Erythroblast (primary cell): ENCODE data around the gene SGIP1.
"Not testable (repeated sequence)": the region's sequence is repeated elsewhere in the genome, so short reads cannot be mapped to it uniquely, and the experiment has no call there.

Experiments used
- DNase-seq, 2 experiments: peaks; one replicate each; lab custom pipeline; 2025; lab: John Stamatoyannopoulos, UW
- GATA1 ChIP-seq: IDR thresholded peaks from 2 replicates; pipeline ENCODE4 v1.6.1; 2011; ENCODE audit warnings: low read depth, mild to moderate bottlenecking, control low read depth, low read length, moderate library complexity
- POLR2A ChIP-seq: IDR thresholded peaks from 2 replicates; pipeline ENCODE4 v1.6.1; 2011; ENCODE audit warnings: mild to moderate bottlenecking, low read length

The SGIP1 gene

DNA sequence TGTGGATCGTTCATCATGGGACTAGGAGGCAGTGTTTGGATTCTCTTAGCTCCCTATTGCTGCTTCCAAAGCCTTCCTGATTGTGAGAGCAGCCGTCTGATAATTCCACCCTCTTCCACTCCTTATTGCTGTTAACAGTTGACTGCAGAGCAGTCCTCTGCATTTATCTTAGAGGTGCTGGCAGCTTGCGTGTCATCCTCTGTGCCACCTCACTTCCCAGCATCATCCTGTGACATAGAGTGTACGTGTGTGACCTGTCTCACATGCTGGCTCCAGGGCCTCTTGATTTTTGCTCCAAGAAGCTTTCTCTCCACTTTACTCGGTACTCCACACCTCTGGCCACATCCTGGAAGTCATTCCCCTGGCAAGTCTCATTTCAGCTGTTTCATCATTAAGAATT is 165.3 kb downstream of the SGIP1 start:
- TF ChIP-seq GATA1 (no peak), POLR2A (no peak)
- no peak for DNase-seq

DNA sequence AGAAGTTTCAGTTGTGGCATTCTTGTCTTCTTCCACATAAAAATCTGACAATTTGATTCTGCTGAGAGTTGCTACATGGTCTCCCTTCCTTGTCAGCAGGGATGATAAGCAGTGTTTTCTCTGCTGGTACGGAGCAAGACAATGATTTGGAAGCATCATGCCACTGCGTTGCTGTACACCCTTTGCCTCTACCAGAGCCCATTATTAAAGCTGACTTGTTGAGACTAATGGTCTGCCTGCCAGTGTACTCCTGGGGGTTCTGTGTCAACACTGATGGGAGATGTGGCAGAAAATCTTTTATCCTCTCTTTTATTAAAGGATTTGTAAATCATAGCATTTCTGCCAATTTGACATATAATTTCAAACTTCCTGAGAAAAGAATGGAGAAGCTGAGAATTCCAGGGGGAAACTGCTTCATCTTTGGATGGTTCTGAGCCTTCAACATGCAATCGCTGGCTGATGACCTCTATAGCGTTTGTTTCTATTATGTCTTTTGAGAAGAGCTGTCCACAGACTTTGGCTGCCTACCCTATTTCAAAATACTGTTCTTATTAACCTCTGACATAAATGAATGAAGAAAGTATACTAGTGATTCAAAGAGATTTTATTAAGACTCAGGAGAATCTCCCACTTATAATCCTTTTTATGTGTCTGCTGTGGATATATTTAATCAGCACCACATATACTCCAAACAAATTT is 170.4 kb downstream of the SGIP1 start:
- DNase-seq = no peak
- TF ChIP-seq POLR2A (no peak), GATA1 (no peak)

DNA sequence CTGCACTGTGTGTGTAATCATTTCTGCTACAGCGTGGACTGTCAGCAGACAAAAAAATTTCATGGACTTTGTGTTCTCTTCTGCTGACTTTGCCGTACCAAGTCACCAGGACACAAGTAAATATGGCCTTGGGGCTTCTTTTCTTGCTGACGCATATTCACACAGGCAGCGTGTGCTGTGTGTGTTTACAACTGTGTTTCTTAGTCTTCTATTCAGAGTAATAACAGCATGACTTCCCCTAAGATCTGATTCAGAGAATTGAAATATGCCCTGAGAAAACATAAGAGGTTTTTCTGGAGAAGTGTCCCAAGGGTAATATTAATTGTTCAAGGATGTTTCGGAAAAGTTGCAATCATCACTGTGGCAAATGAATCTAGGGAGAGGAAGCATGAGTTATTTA is 171.2 kb downstream of the SGIP1 start:
- TF ChIP-seq GATA1 = no peak
- no peak for TF ChIP-seq POLR2A
- DNase-seq = no peak

DNA sequence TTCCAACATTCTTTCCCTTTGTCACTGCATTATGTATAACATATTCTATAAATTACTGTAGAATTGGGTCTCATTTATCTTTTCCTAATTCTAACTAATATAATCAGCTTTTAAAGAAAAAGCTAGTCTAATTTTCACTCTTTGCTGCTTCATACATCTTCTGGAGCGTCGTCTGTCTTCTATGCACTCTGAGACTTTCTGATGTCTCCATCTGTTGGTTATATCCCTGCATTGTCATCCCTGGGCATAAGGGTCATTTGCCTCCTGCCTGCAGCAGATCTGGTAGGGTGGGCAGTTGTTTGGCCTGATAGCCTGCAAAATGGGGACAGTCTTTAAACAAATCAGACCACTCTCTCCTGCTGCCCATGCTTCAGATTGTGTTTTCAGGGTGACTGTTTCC is 177.5 kb downstream of the SGIP1 start:
- DNase-seq = no peak
- TF ChIP-seq GATA1 = no peak
- TF ChIP-seq POLR2A = no peak

DNA sequence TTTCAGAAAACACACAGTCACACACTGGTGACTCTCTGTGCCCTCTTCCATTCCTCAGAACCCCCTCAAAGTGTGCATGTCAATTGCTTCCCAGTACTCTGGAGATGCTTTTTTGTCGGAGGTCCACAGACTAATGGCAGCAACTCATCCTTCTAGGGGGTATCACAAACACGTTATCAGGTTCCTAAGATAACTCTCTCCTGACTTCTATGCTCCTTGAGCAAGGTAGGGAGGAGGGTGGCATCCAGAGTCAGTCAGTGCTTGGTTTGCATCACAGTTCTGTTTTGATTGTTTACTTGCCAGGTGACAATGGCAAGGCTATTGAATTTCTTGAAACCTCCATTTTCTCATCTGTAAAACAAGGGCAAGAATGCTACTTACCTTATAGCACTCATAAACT is 178.9 kb downstream of the SGIP1 start:
- no peak for DNase-seq
- TF ChIP-seq GATA1 (no peak), POLR2A (no peak)

DNA sequence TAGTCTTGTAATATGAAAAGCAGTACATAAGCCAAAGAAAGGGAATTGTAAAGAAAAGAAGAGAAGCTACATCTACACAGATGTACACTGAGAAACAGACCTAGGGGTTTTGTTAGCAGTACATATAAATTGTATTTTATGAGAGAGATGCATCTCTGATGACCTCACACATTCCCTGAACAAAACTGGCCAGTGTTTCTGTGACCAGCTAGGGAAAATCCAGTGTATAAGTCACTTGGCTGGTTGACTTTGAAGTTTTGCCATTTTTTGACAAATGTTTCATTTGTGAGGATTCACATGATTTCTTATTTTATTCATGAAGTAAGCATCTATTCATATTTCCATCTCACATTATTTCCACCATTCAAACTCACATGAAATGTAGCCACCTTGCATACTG is 190.0 kb downstream of the SGIP1 start:
- no peak for DNase-seq
- TF ChIP-seq GATA1 (no peak), POLR2A (no peak)

DNA sequence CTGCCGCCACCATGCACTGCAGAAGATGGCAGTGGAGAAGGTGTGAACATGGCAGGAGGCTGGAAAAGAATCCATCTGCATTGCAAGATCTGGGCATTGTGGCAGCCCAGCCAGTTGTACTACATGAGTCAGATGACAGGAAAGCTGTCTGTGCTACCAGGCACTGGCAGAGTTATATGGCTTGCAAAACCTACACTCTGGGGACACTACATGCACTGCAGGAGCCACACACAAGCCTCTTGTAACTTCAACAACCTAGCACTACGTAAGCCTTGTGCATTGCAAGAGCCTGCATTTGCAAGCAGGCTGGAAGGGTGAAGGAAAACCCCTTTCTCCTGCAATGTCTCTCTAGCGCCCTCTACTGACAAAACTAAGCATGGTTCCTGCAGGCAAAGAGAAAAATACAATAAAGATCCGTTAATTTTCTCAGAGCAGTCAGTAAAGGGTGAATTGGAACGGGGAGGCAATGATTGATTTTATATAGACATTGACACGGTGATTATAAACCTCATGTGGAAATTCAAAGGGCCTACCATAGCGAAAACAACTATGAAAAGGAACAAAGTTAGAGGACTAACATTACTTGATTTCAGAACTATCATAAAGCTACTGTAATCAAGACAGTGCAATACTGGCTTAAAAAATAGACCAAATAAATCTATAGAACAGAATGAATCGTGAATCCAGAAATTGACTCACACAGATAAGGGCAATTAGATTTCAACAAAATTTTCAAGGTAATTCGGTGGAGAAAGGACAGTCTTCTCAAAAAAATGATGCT is 192.1 kb downstream of the SGIP1 start:
- no peak for TF ChIP-seq GATA1
- DNase-seq = peak; percentile 69 to 81

DNA sequence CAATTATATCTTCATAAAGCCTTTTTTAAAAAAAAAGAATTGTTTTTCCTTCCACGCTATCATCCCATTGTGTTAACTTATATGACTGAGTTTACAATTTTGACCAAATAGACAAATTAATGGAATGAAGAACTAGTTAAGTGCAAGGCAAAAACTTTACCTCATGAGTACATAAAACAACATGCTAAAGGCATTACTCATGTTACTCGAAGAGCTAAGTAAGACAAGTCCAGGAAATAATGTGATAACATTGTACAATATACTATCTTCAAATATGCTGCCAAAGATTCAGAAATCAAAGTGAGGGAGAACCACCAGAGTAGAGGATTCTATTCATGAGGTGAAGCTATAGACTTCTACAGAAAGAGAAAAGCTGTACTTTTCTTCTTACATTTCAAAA is 194.1 kb downstream of the SGIP1 start:
- TF ChIP-seq POLR2A = no peak
- no peak for TF ChIP-seq GATA1

DNA sequence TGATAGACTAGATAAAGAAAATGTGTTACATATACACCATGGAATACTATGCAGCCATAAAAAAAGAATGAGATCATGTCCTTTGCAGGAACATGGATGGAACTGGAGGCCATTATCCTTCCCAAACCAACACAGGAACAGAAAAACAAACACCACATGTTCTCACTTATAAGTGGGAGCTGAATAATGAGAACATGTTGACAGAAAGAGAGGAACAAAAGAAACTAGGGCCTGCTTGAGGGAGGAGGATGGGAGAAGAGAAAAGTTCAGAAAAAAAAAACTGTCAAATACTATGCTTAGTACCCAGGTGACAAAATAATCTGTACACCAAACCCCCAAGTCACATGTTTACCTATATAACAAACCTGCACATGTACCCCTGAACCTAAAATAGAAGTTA is 194.8 kb downstream of the SGIP1 start:
- not testable (repeated sequence) for DNase-seq

More for the DNA sequence above, 194.1 kb downstream of the SGIP1 start:
- DNase-seq = no peak

DNA sequence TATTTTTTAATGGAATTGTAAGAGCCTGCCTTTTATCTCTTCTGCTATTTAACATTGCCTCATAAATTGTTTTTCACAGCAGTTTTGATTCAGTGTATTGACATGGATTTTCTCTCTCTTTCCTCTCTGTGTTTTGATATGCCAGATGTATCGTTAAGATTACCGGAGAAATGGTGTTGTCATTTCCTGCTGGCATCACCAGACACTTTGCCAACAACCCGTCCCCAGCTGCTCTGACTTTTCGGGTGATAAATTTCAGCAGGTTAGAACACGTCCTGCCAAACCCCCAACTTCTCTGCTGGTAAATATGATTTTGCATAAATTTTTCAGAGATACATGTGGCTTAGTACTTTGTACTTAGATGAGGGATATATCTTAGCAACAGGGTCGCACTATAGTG is 195.2 kb downstream of the SGIP1 start:
- TF ChIP-seq POLR2A (no peak), GATA1 (no peak)
- peak; percentile 49 to 65 for DNase-seq

DNA sequence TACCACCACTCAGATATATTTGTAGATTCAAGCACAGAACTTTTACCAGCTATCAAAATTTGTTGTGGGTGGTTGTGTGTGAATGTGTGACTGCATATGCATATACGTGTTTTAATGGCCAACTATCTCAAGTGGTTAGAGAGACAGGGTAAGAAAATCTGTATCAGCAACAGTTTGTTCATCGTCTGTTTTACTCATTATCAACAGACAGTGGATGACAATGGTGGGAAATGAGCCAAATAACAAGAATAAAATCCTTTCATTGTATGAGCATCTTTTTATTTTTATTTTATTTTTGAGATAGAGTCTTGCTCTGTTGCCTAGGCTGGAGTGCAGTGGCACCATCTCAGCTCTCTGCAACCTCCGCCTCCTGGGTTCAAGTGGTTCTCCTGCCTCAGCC is 195.6 kb downstream of the SGIP1 start:
- no peak for DNase-seq
- TF ChIP-seq POLR2A (no peak), GATA1 (no peak)

DNA sequence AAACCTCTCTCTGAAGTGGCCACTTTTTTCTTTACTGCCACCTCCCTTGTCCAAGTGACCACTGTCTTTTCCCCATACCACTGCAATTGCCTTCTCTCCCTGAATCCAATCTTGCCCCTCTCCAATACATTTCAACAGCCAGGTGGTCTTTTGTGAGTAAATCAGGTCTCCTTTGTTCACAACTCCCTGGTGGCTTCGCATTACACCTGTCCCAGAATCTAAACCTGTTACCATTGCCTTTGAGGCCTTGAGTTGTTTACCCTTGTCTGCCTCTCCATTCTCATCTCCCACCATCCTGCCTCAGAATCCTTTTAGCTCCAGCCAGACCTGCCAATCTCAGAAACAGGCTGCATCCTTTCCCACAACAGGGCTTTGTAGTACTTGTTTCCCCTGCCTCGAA is 196.5 kb downstream of the SGIP1 start:
- DNase-seq = no peak
- TF ChIP-seq POLR2A (no peak), GATA1 (no peak)

DNA sequence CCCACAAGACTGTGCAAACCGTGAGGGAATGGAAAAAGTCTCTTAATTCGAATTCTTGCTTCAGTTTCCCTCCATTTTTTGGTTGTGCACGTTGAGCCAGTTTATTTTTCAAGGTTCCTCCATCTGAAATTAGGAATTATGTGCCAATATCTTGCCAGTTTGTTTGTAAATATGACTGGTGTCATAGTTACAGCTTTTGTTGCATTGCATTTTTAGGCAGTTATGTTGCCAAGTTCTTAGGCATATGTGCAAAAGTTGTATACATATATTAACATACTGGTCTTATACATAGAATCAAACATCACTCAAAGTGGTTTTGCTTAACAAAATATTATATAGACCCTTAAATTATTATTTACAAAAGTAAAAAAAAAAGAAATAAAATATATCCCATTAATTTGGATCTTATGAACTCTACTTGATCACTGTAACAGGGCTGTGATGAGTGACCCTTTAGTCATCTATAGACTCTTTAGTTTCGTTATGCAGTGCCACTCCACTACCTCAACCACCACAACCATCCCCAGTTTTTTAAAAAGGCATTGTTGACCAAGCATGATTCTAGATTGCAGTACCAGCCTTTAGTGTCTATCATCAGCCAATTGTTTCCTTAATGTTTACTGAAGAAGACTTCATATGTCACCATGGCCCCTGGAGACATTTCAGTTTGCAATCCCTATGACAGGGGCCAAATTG is 197.4 kb downstream of the SGIP1 start:
- no peak for DNase-seq
- TF ChIP-seq GATA1 (no peak), POLR2A (no peak)
